K562 (cell line): ENCODE data around the gene ZBTB20. TPM values are rescaled to one million over a fixed set of nuclear protein-coding genes. Genes with fewer than 3 reads are reported as not detected.

ENCODE experiments used
- ATAC-seq: fragments of 200-7000 bp; cut with Tn5 transposase; 3 replicates; pipeline ENCODE4 v1.9.1; 2020; ENCODE audit warnings: moderate library complexity
- BruUV-seq: library from RNA; stranded (reverse); fragments of 400-500 nt; replicated peaks from 2 replicates; lab custom pipeline; 2021; lab: Mats Ljungman, UMichigan
- CTCF ChIA-PET: fragments of 300-600 bp; formaldehyde crosslinking; extraction: SDS; loops from one replicate; lab custom pipeline; 2021; ENCODE audit warnings: low intra/inter-chr PET ratio; lab: Yijun Ruan, JAX
- POLR2A ChIA-PET: fragments of 300-600, 350-650 bp; sonication (Branson Sonifier 250); formaldehyde crosslinking; extraction: SDS; loops from one replicate; lab custom pipeline; 2021; ENCODE audit warnings: antibody characterized with exemption, inconsistent platforms; lab: Yijun Ruan, JAX
- DNase-seq, 4 experiments: peaks; one replicate each; pipeline versions ENCODE4 v3.0.0 to v3.0.0-alpha.2; 2011 to 2018; ENCODE audit warnings: low spot score in 3 of 4, mixed read lengths in 3 of 4; ENCODE audit errors: extremely low read depth in 1 of 4
- FAIRE-seq: peaks from 2 replicates; lab custom pipeline; 2011; peaks lifted over from hg19 to GRCh38; lab: Jason Lieb, UNC
- H2AFZ ChIP-seq: 2 replicates; pipeline ENCODE4 v1.6.0; 2011; ENCODE audit warnings: low read depth, low read length, control low read depth, inconsistent platforms
- H3K27ac ChIP-seq: fragments of 200-600 bp; 3 replicates; pipeline ENCODE4 v1.8.0; 2011; ENCODE audit warnings: low read depth, mild to moderate bottlenecking, control low read depth, inconsistent platforms, low read length, moderate library complexity, mixed read lengths; ENCODE audit errors: extremely low read depth
- H3K27me3 ChIP-seq, 2 experiments: fragments of 300-600 bp in 1 of 2; 2 replicates in 1 of 2; 3 replicates in 1 of 2; pipeline versions ENCODE4 v1.6.0 to v1.8.0; 2011; ENCODE audit warnings: inconsistent platforms in 2 of 2, low read length in 2 of 2, mild to moderate bottlenecking in 1 of 2, mixed read lengths in 1 of 2, moderate library complexity in 1 of 2; ENCODE audit not compliant: control insufficient read depth in 2 of 2, insufficient read depth in 2 of 2
- H3K36me3 ChIP-seq: fragments of 300-600 bp; 3 replicates; pipeline ENCODE4 v1.8.0; 2011; ENCODE audit warnings: mild to moderate bottlenecking, low read length, inconsistent platforms; ENCODE audit not compliant: control insufficient read depth, insufficient read depth
- H3K4me1 ChIP-seq, 2 experiments: fragments of 200-600 bp in 1 of 2; replicated peaks in 1 of 2; 2 replicates in 1 of 2; 3 replicates in 1 of 2; pipeline versions ENCODE4 v1.5.1 to v1.8.0; 2011; ENCODE audit warnings: inconsistent platforms in 2 of 2, low read length in 2 of 2, mild to moderate bottlenecking in 1 of 2, mixed read lengths in 1 of 2, moderate library complexity in 1 of 2; ENCODE audit not compliant: control insufficient read depth in 2 of 2, insufficient read depth in 2 of 2
- H3K4me2 ChIP-seq: 2 replicates; pipeline ENCODE4 v1.6.1; 2011; ENCODE audit warnings: low read length, control low read depth, inconsistent platforms, mixed read lengths; ENCODE audit not compliant: insufficient read depth
- H3K4me3 ChIP-seq: fragments of 200-600 bp; sonication (generic), shearing (Covaris generic); 2 replicates; pipeline ENCODE4 v1.5.1; 2016; ENCODE audit warnings: control low read depth, inconsistent platforms
- H3K79me2 ChIP-seq: fragments of 200-600 bp; 3 replicates; pipeline ENCODE4 v1.8.0; 2011; ENCODE audit warnings: low read length, inconsistent platforms; ENCODE audit not compliant: control insufficient read depth, insufficient read depth
- H3K9ac ChIP-seq, 2 experiments: 2 replicates each; pipeline versions ENCODE4 v1.6.0 to v1.6.1; 2011; ENCODE audit warnings: low read depth in 2 of 2, low read length in 2 of 2, control low read depth in 1 of 2, inconsistent platforms in 1 of 2, mild to moderate bottlenecking in 1 of 2, mixed read lengths in 1 of 2; ENCODE audit not compliant: insufficient read depth in 1 of 2
- H3K9me1 ChIP-seq: one replicate; pipeline ENCODE4 v1.6.0; 2011; ENCODE audit warnings: inconsistent platforms, mild to moderate bottlenecking, low read length, moderate library complexity; ENCODE audit not compliant: control insufficient read depth, insufficient read depth
- H3K9me3 ChIP-seq: replicated peaks from 2 replicates; pipeline ENCODE4 v1.5.1; 2011; ENCODE audit warnings: low read depth, low read length, inconsistent platforms; ENCODE audit not compliant: control insufficient read depth, insufficient read depth
- H4K20me1 ChIP-seq: replicated peaks from 2 replicates; pipeline ENCODE4 v1.6.1; 2011; ENCODE audit warnings: low read length, inconsistent platforms, mixed read lengths; ENCODE audit not compliant: control insufficient read depth, insufficient read depth
- BCLAF1 ChIP-seq, 2 experiments: fragments of 450-650 bp in 1 of 2; IDR thresholded peaks; 2 replicates each; pipeline ENCODE4 v1.6.1; 2011 to 2017; ENCODE audit warnings: low read depth in 2 of 2, antibody characterized with exemption in 1 of 2, borderline replicate concordance in 1 of 2, low read length in 1 of 2, mild to moderate bottlenecking in 1 of 2, mixed read lengths in 1 of 2; ENCODE audit not compliant: control insufficient read depth in 1 of 2
- GTF2A2 ChIP-seq: IDR thresholded peaks from 2 replicates; pipeline ENCODE4 v1.6.1; 2016; ENCODE audit warnings: mild to moderate bottlenecking, missing genetic modification characterization, missing compliant biosample characterization
- LCOR ChIP-seq: sonication (generic); formaldehyde crosslinking; IDR thresholded peaks from 2 replicates; pipeline ENCODE4 v1.8.0; 2022; ENCODE audit warnings: mild to moderate bottlenecking, missing genetic modification reagents
- RHOXF2B ChIP-seq: fragments of 250-450 bp; sonication (Bioruptor Pico); conservative IDR thresholded peaks from 2 replicates; pipeline ENCODE4 v1.5.1; 2021
- TAF15 ChIP-seq: fragments of 200-400 bp; formaldehyde crosslinking; IDR thresholded peaks from 2 replicates; pipeline ENCODE4 v1.6.1; 2017; ENCODE audit warnings: mild to moderate bottlenecking, low read depth, low read length, moderate library complexity
- TCF7L2 ChIP-seq: fragments of 150-350 bp; IDR thresholded peaks from 2 replicates; pipeline ENCODE4 v1.6.1; 2016; ENCODE audit warnings: low read depth, mild to moderate bottlenecking, low read length, moderate library complexity
- ZBTB1 ChIP-seq: sonication (generic); formaldehyde crosslinking; IDR thresholded peaks from 2 replicates; pipeline ENCODE4 v1.8.1; 2023; ENCODE audit warnings: missing genetic modification reagents, low read depth, mild to moderate bottlenecking, borderline replicate concordance
- ZFPM2 ChIP-seq: fragments of 250-450 bp; sonication (Bioruptor Pico); IDR thresholded peaks from 2 replicates; pipeline ENCODE4 v1.5.1; 2022; ENCODE audit warnings: mild to moderate bottlenecking
- ZNF436 ChIP-seq: fragments of 250-450, 450-650 bp; sonication (Bioruptor Pico); formaldehyde crosslinking; IDR thresholded peaks from 2 replicates; pipeline ENCODE4 v1.7.0; 2020; ENCODE audit warnings: mild to moderate bottlenecking
- ZNF518B ChIP-seq: fragments of 250-450 bp; sonication (Bioruptor Pico); IDR thresholded peaks from 2 replicates; pipeline ENCODE4 v1.5.0; 2021; ENCODE audit warnings: mild to moderate bottlenecking, moderate library complexity
- WGBS: fragments of 100-300 bp; shearing (Covaris generic); methylation state at CpG from one replicate; pipeline ENCODE4 v1.1.6; 2016; ENCODE audit warnings: low coverage, mixed read lengths; ENCODE audit not compliant: insufficient coverage; ENCODE audit errors: missing lambda C conversion rate; 5-methylcytosine and 5-hydroxymethylcytosine counted together
- in situ Hi-C: fragments of 300-500 bp; cut with MboI; formaldehyde crosslinking; loops from 4 replicates; pipeline ENCODE4 v1.15.0; 2018; ENCODE audit warnings: inconsistent platforms, mixed read lengths
- intact Hi-C: fragments of 100-400 bp; cut with micrococcal nuclease; formaldehyde crosslinking; loops from 2 replicates; pipeline ENCODE4 v1.14.2; 2022
- polyA plus RNA-seq, 8 experiments: library from polyadenylated mRNA; depleted of rRNA in 4 of 8; stranded (reverse) in 5 of 8; unstranded in 3 of 8; fragments of >200 nt; fragmentation: Nextera tagmentation in 2 of 8; fragmentation: Illumina TruSeq in 1 of 8; extraction: Ambion mirVana in 2 of 8; extraction: Trizol in 1 of 8; gene quantifications; 2 replicates each; pipeline versions ENCODE4 v1.2.1 to v1.2.3, GENCODE V29; 2011 to 2014; ENCODE audit warnings: inconsistent platforms in 1 of 8, missing spikeins in 1 of 8
- total RNA-seq, 7 experiments: library from RNA; depleted of rRNA in 6 of 7; stranded (reverse); fragments of >200 nt in 6 of 7; fragmentation: Illumina TruSeq in 2 of 7; extraction: Trizol in 2 of 7; gene quantifications; 2 replicates each; pipeline versions ENCODE4 v1.2.1 to v1.2.3, GENCODE V29; 2011 to 2021; ENCODE audit warnings: low replicate concordance in 1 of 7

The ZBTB20 gene
- total and polyA plus RNA-seq, 9 of the 15 experiments (the other 6 are each of a cell fraction or from before 2014, with no cell fraction given): 0.17 to 1.7 (median 0.45) TPM

GRCh38 chr3:114509756-114510155, 637.3 kb downstream of the ZBTB20 start:
- Histone ChIP-seq H3K79me2 (no peaks in the 10 kb centered on the region), H3K9me1 (no peaks in the 10 kb centered on the region), H3K27me3 (no peaks in the 10 kb centered on the region), H3K4me3 (no peak overlapping the region), H3K27ac (no peak overlapping the region), H3K9me3 (no peaks in the 10 kb centered on the region), H3K9ac (no peak overlapping the region), H3K36me3 (no peaks in the 10 kb centered on the region), H3K4me1 (no peaks in the 10 kb centered on the region), H2AFZ (no peak overlapping the region), H4K20me1 (no peaks in the 10 kb centered on the region), H3K4me2 (no peak overlapping the region)
- ChIA-PET CTCF (no interaction called here), POLR2A (no interaction called here)
- intact Hi-C loops (no loop called here), in situ Hi-C loops (no loop called here)
- no TSS peak for BruUV-seq
- WGBS: 0% methylated on average over 5 of the region's 5 CpGs
- FAIRE-seq (no peak), DNase-seq (no peak), ATAC-seq (no peak)
- no peak for TF ChIP-seq ZBTB1 (CRISPR knock-in tag)
- no peak for TF ChIP-seq GTF2A2 (tag)

- 17% methylated on average over 1 of the region's 1 CpG for whole genome bisulfite sequencing
- in situ Hi-C loops: no loop called here
- no peak for ATAC-seq
- TF ChIP-seq RHOXF2B (CRISPR knock-in tag) (no peak), TAF15 (no peak), TCF7L2 (no peak), BCLAF1 (IDR thresholded peaks at IDR 0.05; ENCODE audit: borderline replicate concordance in 1 of 2, control insufficient read depth in 1 of 2, low read depth in 2 of 2, low read length in 1 of 2) (no peak), ZNF518B (CRISPR knock-in tag) (no peak), ZFPM2 (CRISPR knock-in tag) (no peak), LCOR (CRISPR knock-in tag) (no peak), ZNF436 (no peak)
These were observed 638.1 kb downstream of the ZBTB20 start for GRCh38 chr3:114508976-114509375.

More at GRCh38 chr3:114508976-114509375, 638.1 kb downstream of the ZBTB20 start:
- CTCF ChIA-PET: no interaction called here
- Histone ChIP-seq H3K9me3 (no peaks in the 10 kb centered on the region), H3K4me2 (no peak overlapping the region), H3K4me3 (no peak overlapping the region), H3K36me3 (no peaks in the 10 kb centered on the region), H3K79me2 (no peaks in the 10 kb centered on the region), H3K27ac (no peak overlapping the region), H3K27me3 (no peaks in the 10 kb centered on the region), H2AFZ (no peak overlapping the region), H3K9me1 (no peaks in the 10 kb centered on the region), H3K9ac (no peak overlapping the region), H4K20me1 (no peaks in the 10 kb centered on the region), H3K4me1 (no peaks in the 10 kb centered on the region)
- no peak for FAIRE-seq
- intact Hi-C loops: no loop called here
- no TSS peak for BruUV-seq
- no peak for DNase-seq
- POLR2A ChIA-PET: no interaction called here
